GM18517 (cell line): Measurements from ENCODE around the gene ESYT2.
A peak's percentile ranks its signal among the peaks of the same experiment; 100 is the strongest.
"Not testable (repeated sequence)": the region's sequence is repeated elsewhere in the genome, so short reads cannot be mapped to it uniquely, and the experiment has no call there.

Source experiments
- ATAC-seq: cut with Tn5 transposase; IDR thresholded peaks from one replicate; pipeline ENCODE4 v1.9.1; 2021; ENCODE audit warnings: mild to moderate bottlenecking, moderate library complexity; ENCODE audit not compliant: unreplicated experiment

The ESYT2 gene

GRCh38 chr7:158727690-158728089 lies 101.6 kb downstream of the ESYT2 start:
- no peak for ATAC-seq

- ATAC-seq, result no peak
These were observed 103.0 kb downstream of the ESYT2 start for GRCh38 chr7:158726277-158726807.

GRCh38 chr7:158725506-158725800 lies 103.9 kb downstream of the ESYT2 start:
- ATAC-seq, result no peak

GRCh38 chr7:158724658-158725505 lies 104.4 kb downstream of the ESYT2 start:
- ATAC-seq, result no peak

GRCh38 chr7:158723714-158724385 lies 105.5 kb downstream of the ESYT2 start:
- ATAC-seq, result no peak

- ATAC-seq, result no peak
These were observed 106.0 kb downstream of the ESYT2 start for GRCh38 chr7:158723266-158723665.

- ATAC-seq, result no peak
These were observed 106.6 kb downstream of the ESYT2 start for GRCh38 chr7:158722574-158723237.

GRCh38 chr7:158720112-158720511 lies 109.2 kb downstream of the ESYT2 start:
- ATAC-seq, result no peak

GRCh38 chr7:158716802-158717201 lies 112.5 kb downstream of the ESYT2 start:
- no peak for ATAC-seq

- ATAC-seq, result no peak
These were observed 118.6 kb downstream of the ESYT2 start for GRCh38 chr7:158710651-158711102.

GRCh38 chr7:158707610-158708009 lies 121.7 kb downstream of the ESYT2 start:
- no peak for ATAC-seq

- ATAC-seq, result no peak
These were observed 122.4 kb downstream of the ESYT2 start for GRCh38 chr7:158706710-158707590.

GRCh38 chr7:158706273-158706704 lies 123.0 kb downstream of the ESYT2 start:
- ATAC-seq, result no peak

- ATAC-seq, result no peak
These were observed 124.0 kb downstream of the ESYT2 start for GRCh38 chr7:158705234-158705850.

GRCh38 chr7:158704524-158705233 lies 124.6 kb downstream of the ESYT2 start, which contains the start of gene NCAPG2:
NCAPG2 (minus strand) TSS chr7:158704804; CDS start chr7:158701899, 2,905 bp downstream.
- peak; percentile 95 for ATAC-seq

GRCh38 chr7:158703679-158704523 lies 125.4 kb downstream of the ESYT2 start:
- ATAC-seq, result not testable (repeated sequence)

GRCh38 chr7:158702944-158703343 lies 126.4 kb downstream of the ESYT2 start:
- no peak for ATAC-seq

GRCh38 chr7:158702196-158702595 lies 127.1 kb downstream of the ESYT2 start:
- ATAC-seq, result no peak
